ENCODE results near the gene CPB2.

DNA sequence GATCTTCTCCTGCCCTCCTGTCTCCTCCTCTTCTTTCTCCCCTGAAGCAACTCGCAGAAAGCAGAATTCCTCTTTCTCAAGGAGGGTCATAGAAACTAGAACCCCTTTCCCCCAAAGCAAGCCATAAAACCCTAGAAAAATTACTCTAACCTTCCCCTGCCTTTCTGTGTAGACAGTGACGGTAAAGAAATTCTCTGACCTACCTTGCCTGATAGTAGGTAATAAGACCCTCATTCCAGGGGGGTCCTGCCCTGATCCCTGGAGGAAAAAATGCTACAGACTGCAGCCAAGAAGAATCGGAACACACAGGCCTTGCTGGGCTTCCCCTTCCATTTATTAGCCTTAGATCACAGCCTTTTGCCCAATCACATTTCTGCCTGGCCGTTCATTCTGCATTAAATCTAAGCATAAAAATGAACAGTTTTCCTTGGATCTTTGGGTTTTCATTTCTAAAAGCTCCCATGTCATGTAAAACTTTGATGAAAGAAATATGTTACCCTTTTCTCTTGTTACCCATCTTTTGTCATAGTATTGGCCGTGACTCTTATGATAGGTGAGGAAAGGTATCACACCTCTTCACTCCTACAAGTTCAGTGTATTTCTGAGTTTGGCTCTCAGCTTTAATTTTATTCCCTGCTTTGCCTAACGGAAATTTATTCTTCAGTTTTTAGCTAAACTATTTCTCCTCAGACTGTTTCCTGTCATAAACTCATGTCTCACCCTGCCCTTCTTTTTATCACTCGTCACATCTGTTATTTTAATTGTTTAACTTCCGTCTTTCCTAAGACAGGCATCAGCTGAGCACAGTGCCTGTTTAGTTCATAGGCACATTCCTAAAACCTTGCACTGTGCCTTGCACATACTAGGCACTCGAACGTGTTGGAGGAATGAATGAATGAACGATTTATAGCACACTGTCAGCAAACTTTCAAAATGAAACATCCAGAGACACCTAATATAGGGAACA, 20.4 kb upstream of the CPB2 start:
- TF ChIP-seq ZNF70 (CRISPR knock-in tag; IDR thresholded peaks at IDR 0.05) (no peak), ISL1 (CRISPR knock-in tag; IDR thresholded peaks at IDR 0.05) (no peak), PATZ1 (CRISPR knock-in tag; IDR thresholded peaks at IDR 0.05; ENCODE audit: borderline replicate concordance) (no peak), OSR1 (CRISPR knock-in tag; IDR thresholded peaks at IDR 0.05) (no peak), ARNTL (CRISPR knock-in tag; IDR thresholded peaks at IDR 0.05; ENCODE audit: borderline replicate concordance, low read depth) (no peak), TOX (CRISPR knock-in tag; IDR thresholded peaks at IDR 0.05; ENCODE audit: borderline replicate concordance) (no peak)
